Uterus (tissue), 4 donors: Measurements from ENCODE around the gene CASTOR1. TPM values are rescaled to one million over a fixed set of nuclear protein-coding genes. Genes with fewer than 3 reads are reported as not detected.

Experiments
- DNase-seq, 2 donors: peaks; one replicate each; pipeline ENCODE4 v3.0.0-alpha.2; 2019 to 2020
- H3K27ac ChIP-seq, 2 donors: fragments of 200-600 bp; sonication (generic); 1 replicate in 1 of 2; 2 replicates in 1 of 2; pipeline ENCODE4 v1.5.1; 2016 to 2018
- H3K27me3 ChIP-seq, 2 donors: fragments of 200-600 bp; sonication (generic); one replicate each; pipeline ENCODE4 v1.5.1; 2018 to 2019; ENCODE audit warnings: control low read depth in 1 of 2
- H3K36me3 ChIP-seq, 2 donors: fragments of 200-600 bp; sonication (generic); one replicate each; pipeline ENCODE4 v1.5.1; 2019; ENCODE audit warnings: control low read depth in 1 of 2
- H3K4me1 ChIP-seq, 2 donors: fragments of 200-600 bp; sonication (generic); one replicate each; pipeline ENCODE4 v1.5.1; 2018 to 2019; ENCODE audit warnings: control low read depth in 1 of 2
- H3K4me3 ChIP-seq, 2 donors: fragments of 200-600 bp; sonication (generic); 1 replicate in 1 of 2; 2 replicates in 1 of 2; pipeline ENCODE4 v1.5.1; 2018 to 2019; ENCODE audit warnings: mild to moderate bottlenecking in 1 of 2
- H3K9me3 ChIP-seq, 2 donors: fragments of 200-600 bp; sonication (generic); one replicate each; pipeline ENCODE4 v1.5.1; 2019; ENCODE audit warnings: control low read depth in 1 of 2
- CTCF ChIP-seq, 4 experiments: fragments of 200-600 bp in 2 of 4; fragments of 450-650 bp in 2 of 4; sonication (generic) in 2 of 4; IDR thresholded peaks; one replicate each; pipeline ENCODE4 v1.5.1; 2016 to 2019; ENCODE audit warnings: antibody characterized with exemption in 4 of 4, mild to moderate bottlenecking in 2 of 4, moderate library complexity in 1 of 4
- POLR2A ChIP-seq, 2 donors: fragments of 450-650 bp; IDR thresholded peaks; one replicate each; pipeline ENCODE4 v1.6.1; 2016; ENCODE audit warnings: antibody characterized with exemption in 2 of 2, mild to moderate bottlenecking in 1 of 2, moderate library complexity in 1 of 2
- intact Hi-C: fragments of 100-400 bp; cut with DNase I; formaldehyde crosslinking; loops from one replicate; pipeline ENCODE4 v1.15.1; 2023; ENCODE audit warnings: low total_unique reads
- total RNA-seq, 4 donors: library from RNA; depleted of rRNA in 3 of 4; stranded (reverse); fragments of >200 nt in 3 of 4; gene quantifications; one replicate each; pipeline versions ENCODE4 v1.1.0 to v1.2.4, GENCODE V29; 2014 to 2023
- donor health status: DM: yes; HTN: yes; CAD: no.

The CASTOR1 gene
- total RNA-seq, 4 donors from 2014 or later, result 15.8 to 67.1 (median 27.7) TPM

- Histone ChIP-seq H3K36me3 (no peaks in the 10 kb centered on the region), H3K4me3 (no peak overlapping the region), H3K9me3 (no peaks in the 10 kb centered on the region), H3K27me3 (no peaks in the 10 kb centered on the region), H3K27ac (peak overlapping the region; percentile 73 to 86), H3K4me1 (peaks cover 4 to 42% of the 10 kb centered on the region in 2 donors)
- TF ChIP-seq CTCF (IDR thresholded peaks at IDR 0.05) (no peak), POLR2A (IDR thresholded peaks at IDR 0.05) (no peak)
- DNase-seq, result no peak
- intact Hi-C loops, result no loop called here
These were observed 18.8 kb upstream of the CASTOR1 start for GRCh38 chr22:30308093-30308492.

GRCh38 chr22:30307041-30307574, 17.8 kb upstream of the CASTOR1 start:
- H3K4me1 ChIP-seq, result peaks cover 4 to 39% of the 10 kb centered on the region in 2 donors
- intact Hi-C loops, result no loop called here
- no peaks in the 10 kb centered on the region for H3K36me3 ChIP-seq
- TF ChIP-seq POLR2A (IDR thresholded peaks at IDR 0.05), result no peak
- TF ChIP-seq CTCF (IDR thresholded peaks at IDR 0.05), result no peak
- H3K9me3 ChIP-seq, result no peaks in the 10 kb centered on the region
- H3K27ac ChIP-seq, result peak overlapping the region; percentile 73 to 76
- no peak for DNase-seq
- no peak overlapping the region for H3K4me3 ChIP-seq
- no peaks in the 10 kb centered on the region for H3K27me3 ChIP-seq

GRCh38 chr22:30306627-30307011, 17.3 kb upstream of the CASTOR1 start:
- Histone ChIP-seq H3K27me3 (no peaks in the 10 kb centered on the region), H3K36me3 (no peaks in the 10 kb centered on the region), H3K9me3 (no peaks in the 10 kb centered on the region), H3K27ac (peak overlapping the region; percentile 73 to 76), H3K4me3 (no peak overlapping the region), H3K4me1 (peaks cover 4 to 37% of the 10 kb centered on the region in 2 donors)
- no peak for TF ChIP-seq POLR2A (IDR thresholded peaks at IDR 0.05)
- no peak for TF ChIP-seq CTCF (IDR thresholded peaks at IDR 0.05)
- DNase-seq, result no peak
- intact Hi-C loops, result no loop called here

GRCh38 chr22:30305906-30306626, 16.8 kb upstream of the CASTOR1 start:
- no peak for TF ChIP-seq POLR2A (IDR thresholded peaks at IDR 0.05)
- TF ChIP-seq CTCF (IDR thresholded peaks at IDR 0.05), result no peak

GRCh38 chr22:30305519-30305905, 16.2 kb upstream of the CASTOR1 start:
- no peaks in the 10 kb centered on the region for H3K36me3 ChIP-seq
- no peaks in the 10 kb centered on the region for H3K27me3 ChIP-seq
- intact Hi-C loops, result no loop called here
- peak in 1 of 2 donors; percentile 58 for TF ChIP-seq POLR2A (IDR thresholded peaks at IDR 0.05)
- no peak for TF ChIP-seq CTCF (IDR thresholded peaks at IDR 0.05)
- peaks cover 4 to 26% of the 10 kb centered on the region in 2 donors for H3K4me1 ChIP-seq
- H3K4me3 ChIP-seq, result no peak overlapping the region
- H3K27ac ChIP-seq, result peak overlapping the region; percentile 73 to 76
- no peaks in the 10 kb centered on the region for H3K9me3 ChIP-seq
- DNase-seq, result peak; percentile 71 to 73

More at GRCh38 chr22:30305906-30306626, 16.8 kb upstream of the CASTOR1 start:
- Histone ChIP-seq H3K36me3 (no peaks in the 10 kb centered on the region), H3K27ac (peak overlapping the region; percentile 73 to 76), H3K27me3 (no peaks in the 10 kb centered on the region), H3K4me3 (no peak overlapping the region), H3K4me1 (peaks cover 4 to 31% of the 10 kb centered on the region in 2 donors), H3K9me3 (no peaks in the 10 kb centered on the region)
- intact Hi-C loops, result no loop called here
- DNase-seq, result no peak
